Fibroblast of lung (primary cell): ENCODE data around the gene DLG5.

Experiments used
- EZH2 ChIP-seq: IDR thresholded peaks from 2 replicates; pipeline ENCODE4 v1.5.1; 2012; ENCODE audit warnings: low read length, control low read depth, mild to moderate bottlenecking; ENCODE audit errors: missing control alignments
- TF ChIP-seq, protein P1 (sequence below), 2 donors: IDR thresholded peaks in 1 of 2; conservative IDR thresholded peaks in 1 of 2; 1 replicate in 1 of 2; 2 replicates in 1 of 2; pipeline ENCODE4 v1.5.1; 2011 to 2012; ENCODE audit warnings: low read length in 2 of 2, control low read depth in 1 of 2, inconsistent platforms in 1 of 2, low read depth in 1 of 2, mild to moderate bottlenecking in 1 of 2

GRCh38 chr10:77959384-77959783 lies 32.8 kb upstream of the DLG5 start:
- no peak for TF ChIP-seq EZH2
- TF ChIP-seq, protein P1, sequence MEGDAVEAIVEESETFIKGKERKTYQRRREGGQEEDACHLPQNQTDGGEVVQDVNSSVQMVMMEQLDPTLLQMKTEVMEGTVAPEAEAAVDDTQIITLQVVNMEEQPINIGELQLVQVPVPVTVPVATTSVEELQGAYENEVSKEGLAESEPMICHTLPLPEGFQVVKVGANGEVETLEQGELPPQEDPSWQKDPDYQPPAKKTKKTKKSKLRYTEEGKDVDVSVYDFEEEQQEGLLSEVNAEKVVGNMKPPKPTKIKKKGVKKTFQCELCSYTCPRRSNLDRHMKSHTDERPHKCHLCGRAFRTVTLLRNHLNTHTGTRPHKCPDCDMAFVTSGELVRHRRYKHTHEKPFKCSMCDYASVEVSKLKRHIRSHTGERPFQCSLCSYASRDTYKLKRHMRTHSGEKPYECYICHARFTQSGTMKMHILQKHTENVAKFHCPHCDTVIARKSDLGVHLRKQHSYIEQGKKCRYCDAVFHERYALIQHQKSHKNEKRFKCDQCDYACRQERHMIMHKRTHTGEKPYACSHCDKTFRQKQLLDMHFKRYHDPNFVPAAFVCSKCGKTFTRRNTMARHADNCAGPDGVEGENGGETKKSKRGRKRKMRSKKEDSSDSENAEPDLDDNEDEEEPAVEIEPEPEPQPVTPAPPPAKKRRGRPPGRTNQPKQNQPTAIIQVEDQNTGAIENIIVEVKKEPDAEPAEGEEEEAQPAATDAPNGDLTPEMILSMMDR (conservative IDR thresholded peaks at IDR 0.05 in 1 of 2, IDR thresholded peaks at IDR 0.05 in 1 of 2; ENCODE audit: low read depth in 1 of 2, low read length in 2 of 2) = no peak
